Keratinocyte (primary cell): ENCODE data around the gene ANKRD39.

ENCODE experiments used
- CTCF ChIP-seq, 3 experiments: IDR thresholded peaks in 1 of 3; conservative IDR thresholded peaks in 1 of 3; optimal IDR thresholded peaks in 1 of 3; 2 replicates in 2 of 3; 3 replicates in 1 of 3; pipeline versions ENCODE3 to v1.5.1; 2011; ENCODE audit warnings: low read length in 3 of 3, mild to moderate bottlenecking in 3 of 3, moderate library complexity in 2 of 3, control low read depth in 1 of 3, inconsistent platforms in 1 of 3; ENCODE audit not compliant: insufficient read depth in 2 of 3; ENCODE audit errors: extremely low read depth in 1 of 3
- EZH2 ChIP-seq: IDR thresholded peaks from one replicate; pipeline ENCODE4 v1.6.1; 2012; ENCODE audit warnings: inconsistent platforms, mild to moderate bottlenecking, low read length, moderate library complexity

DNA sequence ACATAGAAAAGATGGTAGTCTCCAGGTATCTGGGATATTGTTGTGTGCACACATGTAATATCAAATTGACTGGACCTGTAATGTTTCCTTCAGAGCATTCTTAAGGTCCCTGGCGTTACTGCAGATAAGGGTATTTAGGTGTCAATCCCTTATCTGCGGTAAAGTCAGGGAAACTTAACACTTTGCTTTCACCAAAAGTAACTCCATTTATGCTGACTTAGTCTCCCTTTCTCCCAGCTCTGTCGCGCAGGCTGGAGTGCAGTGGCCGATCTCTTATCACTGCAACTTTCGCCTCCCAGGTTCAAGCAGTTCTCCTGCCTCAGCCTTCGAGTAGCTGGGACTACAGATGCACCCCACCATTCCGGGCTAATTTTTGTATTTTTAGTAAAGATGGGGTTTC lies 39.9 kb downstream of the ANKRD39 start:
- TF ChIP-seq CTCF (optimal IDR thresholded peaks at IDR 0.05 in 1 of 3, IDR thresholded peaks at IDR 0.05 in 1 of 3, conservative IDR thresholded peaks at IDR 0.05 in 1 of 3; ENCODE audit: extremely low read depth in 1 of 3, insufficient read depth in 2 of 3, low read length in 3 of 3) (no peak), EZH2 (no peak)
